ENCODE results near the gene MAD1L1.

DNA sequence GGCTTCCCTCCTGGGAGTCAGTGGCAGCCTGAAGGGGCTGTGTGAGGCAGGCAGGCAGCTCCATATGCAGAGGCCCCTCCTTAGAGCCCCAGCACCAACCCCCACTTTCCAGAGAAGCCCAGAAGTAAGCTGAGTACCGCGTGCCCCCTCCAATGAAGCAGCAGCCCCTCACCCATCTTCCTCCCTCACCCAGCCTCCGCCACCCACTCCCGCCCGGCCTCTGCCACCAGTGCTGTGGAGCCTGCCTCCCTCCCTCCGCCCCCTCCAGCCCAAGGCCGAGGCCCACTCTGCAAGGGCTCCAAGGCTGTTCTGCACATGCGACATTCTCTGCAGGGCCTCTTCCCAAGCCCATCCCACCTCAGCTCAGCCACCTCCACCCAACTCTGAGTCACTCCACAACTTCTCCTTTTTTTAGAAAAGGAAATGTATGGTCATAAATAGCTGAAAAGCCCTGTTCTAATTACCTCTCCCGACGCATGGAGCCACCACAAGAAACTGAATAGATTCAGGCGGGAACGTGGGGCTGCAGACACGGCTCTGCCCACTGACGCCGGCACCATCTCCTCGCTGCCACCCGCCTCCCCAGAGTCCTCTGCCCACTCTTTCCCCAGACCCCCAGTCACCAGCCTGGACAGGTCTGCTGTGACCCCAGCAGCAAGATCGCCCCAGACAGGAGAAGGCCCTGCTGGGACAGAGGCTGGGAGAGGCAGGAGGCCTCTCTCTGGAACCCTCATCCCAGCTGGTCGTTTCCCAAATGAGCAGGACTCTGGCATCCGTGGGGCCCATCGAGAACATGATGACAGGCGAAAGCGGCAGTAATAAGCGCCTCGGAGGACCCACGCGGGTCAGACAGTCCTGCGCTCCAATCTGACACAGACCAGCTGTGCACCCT, 213.9 kb downstream of the MAD1L1 start:
- no peak for TF ChIP-seq GATA2 (IDR thresholded peaks at IDR 0.05; ENCODE audit: low read depth, low read length)
- no peak for TF ChIP-seq GATA3 (IDR thresholded peaks at IDR 0.05; ENCODE audit: low read depth, low read length)
